Measurements from ENCODE around the gene NXPH4.

Gene NXPH4

GRCh38 chr12:57183939-57184725 is 32.5 kb upstream of the NXPH4 start:
- no peak for DNase-seq (ENCODE audit: low read depth)

GRCh38 chr12:57185403-57185802 is 31.2 kb upstream of the NXPH4 start:
- no peak for DNase-seq (ENCODE audit: low read depth)

GRCh38 chr12:57185906-57186508 is 30.6 kb upstream of the NXPH4 start:
- no peak for DNase-seq (ENCODE audit: low read depth)

GRCh38 chr12:57187222-57188089 is 29.1 kb upstream of the NXPH4 start:
- no peak for DNase-seq (ENCODE audit: low read depth)

- no peak for DNase-seq (ENCODE audit: low read depth)
Measured at GRCh38 chr12:57188090-57188425, 28.5 kb upstream of the NXPH4 start.

- DNase-seq (ENCODE audit: low read depth): no peak
Measured at GRCh38 chr12:57190037-57190436, 26.6 kb upstream of the NXPH4 start.

GRCh38 chr12:57190821-57191220 is 25.8 kb upstream of the NXPH4 start:
- no peak for DNase-seq (ENCODE audit: low read depth)

- DNase-seq (ENCODE audit: low read depth): no peak
Measured at GRCh38 chr12:57191410-57191809, 25.2 kb upstream of the NXPH4 start.

- no peak for DNase-seq (ENCODE audit: low read depth)
Measured at GRCh38 chr12:57192920-57193319, 23.7 kb upstream of the NXPH4 start.

GRCh38 chr12:57193706-57194245 is 22.8 kb upstream of the NXPH4 start:
- DNase-seq (ENCODE audit: low read depth): no peak

- no peak for DNase-seq (ENCODE audit: low read depth)
Measured at GRCh38 chr12:57194253-57194652, 22.3 kb upstream of the NXPH4 start.

GRCh38 chr12:57195186-57195585 is 21.4 kb upstream of the NXPH4 start:
- DNase-seq (ENCODE audit: low read depth): no peak

GRCh38 chr12:57195611-57196371 is 20.8 kb upstream of the NXPH4 start:
- DNase-seq (ENCODE audit: low read depth): no peak

- no peak for DNase-seq (ENCODE audit: low read depth)
Measured at GRCh38 chr12:57196439-57196838, 20.2 kb upstream of the NXPH4 start.

- no peak for DNase-seq (ENCODE audit: low read depth)
Measured at GRCh38 chr12:57196956-57197355, 19.6 kb upstream of the NXPH4 start.

GRCh38 chr12:57198329-57198728 is 18.3 kb upstream of the NXPH4 start:
- DNase-seq (ENCODE audit: low read depth): no peak

GRCh38 chr12:57199191-57199590 is 17.4 kb upstream of the NXPH4 start:
- DNase-seq (ENCODE audit: low read depth): no peak

- DNase-seq (ENCODE audit: low read depth): no peak
Measured at GRCh38 chr12:57200497-57200896, 16.1 kb upstream of the NXPH4 start.

GRCh38 chr12:57201219-57201618 is 15.4 kb upstream of the NXPH4 start:
- no peak for DNase-seq (ENCODE audit: low read depth)

GRCh38 chr12:57201631-57202030 is 15.0 kb upstream of the NXPH4 start:
- no peak for DNase-seq (ENCODE audit: low read depth)

GRCh38 chr12:57202321-57202720 is 14.3 kb upstream of the NXPH4 start:
- no peak for DNase-seq (ENCODE audit: low read depth)

- no peak for DNase-seq (ENCODE audit: low read depth)
Measured at GRCh38 chr12:57203201-57203600, 13.4 kb upstream of the NXPH4 start.

Measured in activated T-helper 9 cell treated with anti-CD3 and anti-CD28 coated beads, Interleukin-2, amount 50 U/mL, for 16 hours (primary cell).